Neuronal stem cell (in vitro differentiated cells): ENCODE measurements around the gene SVIL.

Experiments used
- DNase-seq: peaks from one replicate; pipeline ENCODE4 v3.0.0-alpha.2; 2013; ENCODE audit warnings: low spot score
- H2AFZ ChIP-seq: one replicate; pipeline ENCODE4 v1.6.1; 2013; ENCODE audit warnings: mild to moderate bottlenecking, low read length, inconsistent platforms
- H2AK5ac ChIP-seq: 2 replicates; pipeline ENCODE4 v1.6.1; 2013; ENCODE audit warnings: low read depth, mild to moderate bottlenecking, inconsistent platforms, low read length, moderate library complexity, mixed read lengths
- H2BK120ac ChIP-seq: 2 replicates; pipeline ENCODE4 v1.6.1; 2013; ENCODE audit warnings: low read depth, mild to moderate bottlenecking, inconsistent platforms, low read length, moderate library complexity, mixed read lengths
- H2BK12ac ChIP-seq: one replicate; pipeline ENCODE4 v1.6.1; 2013; ENCODE audit warnings: low read length, inconsistent platforms
- H2BK15ac ChIP-seq: 2 replicates; pipeline ENCODE4 v1.6.1; 2013; ENCODE audit warnings: mild to moderate bottlenecking, low read length, inconsistent platforms, mixed read lengths
- H2BK5ac ChIP-seq: one replicate; pipeline ENCODE4 v1.6.1; 2013; ENCODE audit warnings: inconsistent platforms, mild to moderate bottlenecking, low read length, moderate library complexity
- H3K14ac ChIP-seq: one replicate; pipeline ENCODE4 v1.6.1; 2013; ENCODE audit warnings: low read length, inconsistent platforms
- H3K18ac ChIP-seq: 2 replicates; pipeline ENCODE4 v1.6.1; 2013; ENCODE audit warnings: low read length, inconsistent platforms
- H3K23ac ChIP-seq: 2 replicates; pipeline ENCODE4 v1.6.1; 2013; ENCODE audit warnings: low read depth, mild to moderate bottlenecking, mixed read lengths, low read length, inconsistent platforms; ENCODE audit not compliant: poor library complexity
- H3K27ac ChIP-seq: replicated peaks from 3 replicates; pipeline ENCODE4 v1.5.1; 2013; ENCODE audit warnings: low read length, inconsistent platforms
- H3K27me3 ChIP-seq, 3 experiments: 2 replicates each; pipeline ENCODE4 v1.6.1; 2013; ENCODE audit warnings: low read length in 3 of 3, mild to moderate bottlenecking in 2 of 3, inconsistent platforms in 1 of 3, low read depth in 1 of 3, mixed read lengths in 1 of 3, moderate library complexity in 1 of 3; ENCODE audit not compliant: control insufficient read depth in 3 of 3, insufficient read depth in 3 of 3
- H3K36me3 ChIP-seq, 2 donors: replicated peaks in 1 of 2; 2 replicates each; pipeline ENCODE4 v1.6.1; 2013; ENCODE audit warnings: low read length in 2 of 2; ENCODE audit not compliant: control insufficient read depth in 2 of 2, insufficient read depth in 2 of 2
- H3K4ac ChIP-seq: 2 replicates; pipeline ENCODE4 v1.6.1; 2013; ENCODE audit warnings: inconsistent platforms, mild to moderate bottlenecking, low read length, moderate library complexity
- H3K4me1 ChIP-seq, 2 donors: 1 replicate in 1 of 2; 2 replicates in 1 of 2; pipeline ENCODE4 v1.6.1; 2013; ENCODE audit warnings: low read length in 2 of 2, low read depth in 1 of 2; ENCODE audit not compliant: control insufficient read depth in 2 of 2, insufficient read depth in 1 of 2
- H3K4me2 ChIP-seq: one replicate; pipeline ENCODE4 v1.6.1; 2013; ENCODE audit warnings: mild to moderate bottlenecking, low read length, inconsistent platforms; ENCODE audit not compliant: insufficient read depth, poor library complexity, severe bottlenecking
- H3K4me3 ChIP-seq, 2 donors: 2 replicates each; pipeline ENCODE4 v1.5.1; 2013; ENCODE audit warnings: low read length in 2 of 2, mild to moderate bottlenecking in 2 of 2, inconsistent platforms in 1 of 2, moderate library complexity in 1 of 2
- H3K79me1 ChIP-seq: one replicate; pipeline ENCODE4 v1.6.1; 2013; ENCODE audit warnings: low read depth, mild to moderate bottlenecking, inconsistent platforms, low read length, moderate library complexity
- H3K9ac ChIP-seq: one replicate; pipeline ENCODE4 v1.6.1; 2013; ENCODE audit warnings: mild to moderate bottlenecking, low read depth, low read length, inconsistent platforms; ENCODE audit not compliant: poor library complexity
- H3K9me3 ChIP-seq, 2 donors: replicated peaks in 1 of 2; 2 replicates each; pipeline versions ENCODE3 to v1.6.1; 2013; ENCODE audit warnings: low read length in 2 of 2, mild to moderate bottlenecking in 2 of 2, inconsistent platforms in 1 of 2, low read depth in 1 of 2, mixed read lengths in 1 of 2, moderate library complexity in 1 of 2; ENCODE audit not compliant: control insufficient read depth in 2 of 2, insufficient read depth in 1 of 2
- H4K8ac ChIP-seq: one replicate; pipeline ENCODE4 v1.6.1; 2013; ENCODE audit warnings: low read depth, mild to moderate bottlenecking, inconsistent platforms, low read length, moderate library complexity
- H4K91ac ChIP-seq: one replicate; pipeline ENCODE4 v1.6.1; 2013; ENCODE audit warnings: low read length, low read depth, mild to moderate bottlenecking, inconsistent platforms; ENCODE audit not compliant: poor library complexity
- WGBS, 2 donors: extraction: QIAGEN DNeasy Blood & Tissue Kit; methylation state at CpG; one replicate each; pipeline ENCODE4 v1.1.7; 2013; ENCODE audit warnings: missing lambda C conversion rate in 2 of 2, mixed read lengths in 1 of 2; ENCODE audit not compliant: insufficient read length in 2 of 2, insufficient replicate concordance in 1 of 2; ENCODE audit errors: extremely low coverage in 2 of 2; 5-methylcytosine and 5-hydroxymethylcytosine counted together

The SVIL gene

GRCh38 chr10:29524720-29525119 lies 110.1 kb downstream of the SVIL start:
- Histone ChIP-seq H3K27ac (no peak overlapping the region), H3K4me2 (no peak overlapping the region), H2BK5ac (no peak overlapping the region), H2AFZ (no peak overlapping the region), H3K9me3 (no peaks in the 10 kb centered on the region), H3K27me3 (no peaks in the 10 kb centered on the region), H3K79me1 (no peaks in the 10 kb centered on the region), H3K14ac (no peak overlapping the region), H3K23ac (no peak overlapping the region), H3K18ac (no peak overlapping the region), H2BK120ac (no peak overlapping the region), H3K4ac (no peak overlapping the region), H3K4me3 (no peak overlapping the region), H4K8ac (no peak overlapping the region), H4K91ac (no peak overlapping the region), H2BK15ac (no peak overlapping the region), H3K9ac (no peak overlapping the region), H2AK5ac (no peak overlapping the region), H3K36me3 (peaks cover 25 to 40% of the 10 kb centered on the region in 2 donors), H3K4me1 (peaks cover 0 to 15% of the 10 kb centered on the region in 2 donors), H2BK12ac (no peak overlapping the region)
- DNase-seq, result no peak
- no CpG with 5 or more reads among the region's 9 CpGs for WGBS, 2 donors

GRCh38 chr10:29524294-29524693 lies 110.5 kb downstream of the SVIL start:
- no peak overlapping the region for H3K9ac ChIP-seq
- no peaks in the 10 kb centered on the region for H3K79me1 ChIP-seq
- H3K4me2 ChIP-seq, result no peak overlapping the region
- no peak overlapping the region for H4K8ac ChIP-seq
- no peak overlapping the region for H2BK5ac ChIP-seq
- no peaks in the 10 kb centered on the region for H3K9me3 ChIP-seq
- H2AK5ac ChIP-seq, result no peak overlapping the region
- H3K4me3 ChIP-seq, result no peak overlapping the region
- H3K18ac ChIP-seq, result no peak overlapping the region
- H2BK120ac ChIP-seq, result no peak overlapping the region
- H2BK15ac ChIP-seq, result no peak overlapping the region
- peaks cover 0 to 15% of the 10 kb centered on the region in 2 donors for H3K4me1 ChIP-seq
- H2AFZ ChIP-seq, result no peak overlapping the region
- no peak overlapping the region for H3K27ac ChIP-seq
- H4K91ac ChIP-seq, result no peak overlapping the region
- no peaks in the 10 kb centered on the region for H3K27me3 ChIP-seq
- H3K4ac ChIP-seq, result no peak overlapping the region
- H2BK12ac ChIP-seq, result no peak overlapping the region
- WGBS, 2 donors, result no CpG with 5 or more reads among the region's 7 CpGs
- H3K14ac ChIP-seq, result no peak overlapping the region
- no peak for DNase-seq
- H3K23ac ChIP-seq, result no peak overlapping the region
- peaks cover 25 to 39% of the 10 kb centered on the region in 2 donors for H3K36me3 ChIP-seq

- peaks cover 0 to 15% of the 10 kb centered on the region in 2 donors for H3K4me1 ChIP-seq
- DNase-seq, result no peak
- no peak overlapping the region for H2BK15ac ChIP-seq
- WGBS, 2 donors, result 100% methylated on average over 1 of the region's 4 CpGs; no CpG with 5 or more reads in 1 of the 2 donors
- no peak overlapping the region for H4K8ac ChIP-seq
- H3K27ac ChIP-seq, result no peak overlapping the region
- H3K4me3 ChIP-seq, result no peak overlapping the region
- H4K91ac ChIP-seq, result no peak overlapping the region
- H3K4ac ChIP-seq, result no peak overlapping the region
- no peak overlapping the region for H3K14ac ChIP-seq
- H2AK5ac ChIP-seq, result no peak overlapping the region
- H2BK5ac ChIP-seq, result no peak overlapping the region
- H3K36me3 ChIP-seq, result peaks cover 24 to 41% of the 10 kb centered on the region in 2 donors
- H3K23ac ChIP-seq, result no peak overlapping the region
- no peak overlapping the region for H3K9ac ChIP-seq
- no peak overlapping the region for H2BK12ac ChIP-seq
- no peak overlapping the region for H2BK120ac ChIP-seq
- H3K4me2 ChIP-seq, result no peak overlapping the region
- H3K9me3 ChIP-seq, result no peaks in the 10 kb centered on the region
- no peaks in the 10 kb centered on the region for H3K27me3 ChIP-seq
- H3K79me1 ChIP-seq, result no peaks in the 10 kb centered on the region
- H3K18ac ChIP-seq, result no peak overlapping the region
- H2AFZ ChIP-seq, result peak overlapping the region; percentile 47
These were observed 111.9 kb downstream of the SVIL start for GRCh38 chr10:29522918-29523317.

- Histone ChIP-seq H2BK5ac (no peak overlapping the region), H3K36me3 (peaks cover 24 to 41% of the 10 kb centered on the region in 2 donors), H3K4me2 (no peak overlapping the region), H3K23ac (no peak overlapping the region), H3K4me3 (no peak overlapping the region), H2BK12ac (no peak overlapping the region), H3K9me3 (no peaks in the 10 kb centered on the region), H2BK120ac (no peak overlapping the region), H3K4ac (no peak overlapping the region), H3K27ac (no peak overlapping the region), H2BK15ac (no peak overlapping the region), H3K4me1 (peaks cover 0 to 15% of the 10 kb centered on the region in 2 donors), H2AK5ac (no peak overlapping the region), H4K8ac (no peak overlapping the region), H3K14ac (no peak overlapping the region), H3K27me3 (no peaks in the 10 kb centered on the region), H3K79me1 (no peaks in the 10 kb centered on the region), H2AFZ (peak overlapping the region; percentile 47), H4K91ac (no peak overlapping the region), H3K18ac (no peak overlapping the region), H3K9ac (no peak overlapping the region)
- no CpG with 5 or more reads among the region's 20 CpGs for WGBS, 2 donors
- DNase-seq, result no peak
These were observed 112.5 kb downstream of the SVIL start for GRCh38 chr10:29522061-29522855.
